Chondrocyte (in vitro differentiated cells): ENCODE data around the gene STON1. TPM values are rescaled to one million over a fixed set of nuclear protein-coding genes. Genes with fewer than 3 reads are reported as not detected.

Experiments
- DNase-seq: peaks from one replicate; pipeline ENCODE4 v3.0.0; 2021; ENCODE audit warnings: mixed read lengths, low spot score
- H3K27ac Mint-ChIP-seq: one replicate; pipeline ENCODE4 v1.8.0; 2021; ENCODE audit warnings: mild to moderate bottlenecking, moderate library complexity, mixed read lengths; ENCODE audit not compliant: unreplicated experiment
- H3K27me3 Mint-ChIP-seq: 2 replicates; pipeline ENCODE4 v1.8.0; 2021; ENCODE audit warnings: low read depth, mixed read lengths
- H3K36me3 Mint-ChIP-seq: 2 replicates; pipeline ENCODE4 v1.8.0; 2021; ENCODE audit warnings: low read depth, mixed read lengths
- H3K4me1 Mint-ChIP-seq: 2 replicates; pipeline ENCODE4 v1.8.0; 2021; ENCODE audit warnings: low read depth, mild to moderate bottlenecking, mixed read lengths
- H3K4me3 Mint-ChIP-seq: one replicate; pipeline ENCODE4 v1.8.0; 2021; ENCODE audit warnings: mild to moderate bottlenecking, moderate library complexity, mixed read lengths; ENCODE audit not compliant: unreplicated experiment
- H3K9me3 Mint-ChIP-seq: 2 replicates; pipeline ENCODE4 v1.8.0; 2021; ENCODE audit warnings: low read depth, mixed read lengths
- total RNA-seq: library from RNA; stranded (reverse); gene quantifications from 3 replicates; pipeline ENCODE4 v1.2.1, GENCODE V29; 2021
- TF ChIP-seq, protein P1 (sequence below): fragments of 200-600 bp; sonication (generic); IDR thresholded peaks from 2 replicates; pipeline ENCODE4 v1.5.0; 2021; ENCODE audit warnings: antibody characterized with exemption, mild to moderate bottlenecking, moderate library complexity

The STON1 gene
- total RNA-seq, 1 donor from 2014 or later = 9.6 TPM

DNA sequence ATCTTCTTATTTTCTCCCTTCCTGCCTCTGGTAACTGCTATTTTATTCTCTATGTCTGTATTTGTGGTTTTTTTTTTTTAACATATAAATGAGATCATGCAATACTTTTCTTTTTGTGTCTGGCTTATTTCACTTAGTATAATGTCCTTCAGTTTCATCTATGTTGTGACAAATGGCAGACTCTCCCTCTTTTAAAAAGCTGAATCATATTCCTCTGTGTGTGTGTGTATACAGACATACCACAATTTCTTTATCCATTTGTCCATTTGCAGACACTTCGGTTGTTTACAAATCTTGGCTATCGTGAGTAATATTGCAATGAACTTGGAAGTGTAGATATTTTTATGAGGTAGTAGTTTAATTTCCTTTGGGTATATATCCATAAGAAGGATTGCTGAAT lies 94.7 kb downstream of the STON1 start:
- H3K27ac Mint-ChIP-seq = no peak overlapping the region
- no peaks in the 10 kb centered on the region for H3K4me1 Mint-ChIP-seq
- peaks cover 7% of the 10 kb centered on the region for H3K9me3 Mint-ChIP-seq
- no peaks in the 10 kb centered on the region for H3K36me3 Mint-ChIP-seq
- no peak for DNase-seq
- TF ChIP-seq, protein P1, sequence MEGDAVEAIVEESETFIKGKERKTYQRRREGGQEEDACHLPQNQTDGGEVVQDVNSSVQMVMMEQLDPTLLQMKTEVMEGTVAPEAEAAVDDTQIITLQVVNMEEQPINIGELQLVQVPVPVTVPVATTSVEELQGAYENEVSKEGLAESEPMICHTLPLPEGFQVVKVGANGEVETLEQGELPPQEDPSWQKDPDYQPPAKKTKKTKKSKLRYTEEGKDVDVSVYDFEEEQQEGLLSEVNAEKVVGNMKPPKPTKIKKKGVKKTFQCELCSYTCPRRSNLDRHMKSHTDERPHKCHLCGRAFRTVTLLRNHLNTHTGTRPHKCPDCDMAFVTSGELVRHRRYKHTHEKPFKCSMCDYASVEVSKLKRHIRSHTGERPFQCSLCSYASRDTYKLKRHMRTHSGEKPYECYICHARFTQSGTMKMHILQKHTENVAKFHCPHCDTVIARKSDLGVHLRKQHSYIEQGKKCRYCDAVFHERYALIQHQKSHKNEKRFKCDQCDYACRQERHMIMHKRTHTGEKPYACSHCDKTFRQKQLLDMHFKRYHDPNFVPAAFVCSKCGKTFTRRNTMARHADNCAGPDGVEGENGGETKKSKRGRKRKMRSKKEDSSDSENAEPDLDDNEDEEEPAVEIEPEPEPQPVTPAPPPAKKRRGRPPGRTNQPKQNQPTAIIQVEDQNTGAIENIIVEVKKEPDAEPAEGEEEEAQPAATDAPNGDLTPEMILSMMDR = no peak
- H3K27me3 Mint-ChIP-seq = no peaks in the 10 kb centered on the region
- H3K4me3 Mint-ChIP-seq = no peak overlapping the region

DNA sequence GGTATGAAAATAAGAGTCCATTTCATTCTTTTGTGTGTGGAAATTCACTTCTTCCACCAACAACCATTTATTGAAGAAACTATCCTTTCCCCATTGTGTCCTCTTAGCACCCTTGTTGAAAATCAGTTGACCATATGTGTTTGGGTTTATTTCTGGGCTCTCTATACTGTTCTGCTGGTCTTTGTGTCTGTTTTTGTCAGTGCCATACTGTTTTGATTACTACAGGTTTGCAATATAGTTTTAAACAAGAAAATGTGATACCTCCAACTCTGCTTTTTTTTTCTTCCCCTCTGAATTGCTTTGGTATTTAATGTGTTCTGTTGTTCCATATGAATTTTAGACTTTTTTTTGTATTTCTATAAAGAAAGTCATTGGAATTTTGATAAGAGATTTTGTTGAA lies 96.1 kb downstream of the STON1 start:
- no peaks in the 10 kb centered on the region for H3K27me3 Mint-ChIP-seq
- H3K9me3 Mint-ChIP-seq = peaks cover 9% of the 10 kb centered on the region
- TF ChIP-seq, protein P1 = no peak
- no peak overlapping the region for H3K4me3 Mint-ChIP-seq
- no peaks in the 10 kb centered on the region for H3K4me1 Mint-ChIP-seq
- H3K27ac Mint-ChIP-seq = no peak overlapping the region
- no peak for DNase-seq
- no peaks in the 10 kb centered on the region for H3K36me3 Mint-ChIP-seq

- Mint-ChIP-seq H3K4me3 (no peak overlapping the region), H3K36me3 (peaks cover 8% of the 10 kb centered on the region), H3K27me3 (peaks cover 11% of the 10 kb centered on the region), H3K9me3 (peaks cover 28% of the 10 kb centered on the region), H3K4me1 (no peaks in the 10 kb centered on the region), H3K27ac (no peak overlapping the region)
- TF ChIP-seq, protein P1 = no peak
- DNase-seq = no peak
These were observed 103.2 kb downstream of the STON1 start for GRCh38 chr2:48633143-48633542.

DNA sequence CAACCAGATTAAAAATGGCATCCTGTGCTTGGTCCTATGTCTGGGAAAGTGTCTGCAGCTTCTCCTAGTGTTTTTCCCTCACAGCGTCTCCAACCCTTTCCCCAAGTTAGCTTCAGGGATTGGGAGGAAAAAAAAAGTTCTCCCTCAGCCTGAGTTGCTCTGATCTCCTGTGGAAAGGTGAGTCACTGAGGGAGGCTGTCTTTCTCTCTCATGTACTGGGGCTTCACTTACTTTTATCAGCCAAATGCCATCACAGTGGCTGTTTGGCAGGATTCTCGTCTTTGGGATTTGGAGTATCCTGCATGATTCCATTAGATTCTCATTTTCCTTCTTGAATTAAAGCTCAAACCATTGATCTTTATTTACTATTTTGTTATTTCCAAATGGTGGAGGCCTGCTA lies 105.8 kb downstream of the STON1 start:
- H3K27ac Mint-ChIP-seq = no peak overlapping the region
- no peaks in the 10 kb centered on the region for H3K4me1 Mint-ChIP-seq
- no peak overlapping the region for H3K4me3 Mint-ChIP-seq
- H3K27me3 Mint-ChIP-seq = peaks cover 14% of the 10 kb centered on the region
- TF ChIP-seq, protein P1 = no peak
- no peak for DNase-seq
- peaks cover 28% of the 10 kb centered on the region for H3K9me3 Mint-ChIP-seq
- peaks cover 8% of the 10 kb centered on the region for H3K36me3 Mint-ChIP-seq

GRCh38 chr2:48638261-48638660 lies 108.3 kb downstream of the STON1 start:
- TF ChIP-seq, protein P1 = no peak
- H3K9me3 Mint-ChIP-seq = peaks cover 12% of the 10 kb centered on the region
- H3K4me3 Mint-ChIP-seq = no peak overlapping the region
- no peak for DNase-seq
- no peaks in the 10 kb centered on the region for H3K4me1 Mint-ChIP-seq
- peaks cover 12% of the 10 kb centered on the region for H3K27me3 Mint-ChIP-seq
- H3K36me3 Mint-ChIP-seq = peaks cover 6% of the 10 kb centered on the region
- no peak overlapping the region for H3K27ac Mint-ChIP-seq

Other genes starting within 250 kb of the STON1 start
- gene FOXN2, start 215.5 kb upstream of the STON1 start, total RNA-seq = 6.9 to 12.9 TPM (median 12.2 TPM) in 3 replicates
- 13.3 to 18.6 TPM (median 16.4 TPM) in 3 replicates for gene PPP1R21, start 89.4 kb upstream of the STON1 start, total RNA-seq
- gene GTF2A1L, start 87.7 kb downstream of the STON1 start, total RNA-seq = not detected in 3 replicates
- gene LHCGR, start 225.6 kb downstream of the STON1 start, total RNA-seq = not detected in 3 replicates